Gastrocnemius medialis (tissue), 4 donors: ENCODE measurements around the gene SLC35E2B. TPM values are rescaled to one million over a fixed set of nuclear protein-coding genes. Genes with fewer than 3 reads are reported as not detected.
"Not testable (repeated sequence)": the region's sequence is repeated elsewhere in the genome, so short reads cannot be mapped to it uniquely, and the experiment has no call there.

Experiments used
- ATAC-seq, 2 donors: fragments of 150-250 bp; one replicate each; pipeline ENCODE4 v1.9.1; 2016
- DNase-seq, 2 donors: peaks; one replicate each; pipeline ENCODE4 v3.0.0-alpha.2; 2019
- H3K27ac ChIP-seq, 4 donors: fragments of 200-600 bp; sonication (generic); 1 replicate in 1 of 4; 2 replicates in 3 of 4; pipeline ENCODE4 v1.5.1; 2016 to 2018; ENCODE audit warnings: mild to moderate bottlenecking in 2 of 4, moderate library complexity in 1 of 4
- H3K27me3 ChIP-seq, 3 donors: fragments of 200-600 bp; sonication (generic) in 2 of 3; 1 replicate in 1 of 3; 2 replicates in 2 of 3; pipeline versions ENCODE4 v1.5.1 to v1.6.0; 2016 to 2019; ENCODE audit warnings: mild to moderate bottlenecking in 1 of 3, moderate library complexity in 1 of 3
- H3K36me3 ChIP-seq, 2 donors: fragments of 200-600 bp; sonication (generic) in 1 of 2; one replicate each; pipeline ENCODE4 v1.5.1; 2017 to 2018
- H3K4me1 ChIP-seq, 2 donors: fragments of 200-600 bp; sonication (generic) in 1 of 2; one replicate each; pipeline ENCODE4 v1.5.1; 2016 to 2017; ENCODE audit warnings: mild to moderate bottlenecking in 2 of 2
- H3K4me3 ChIP-seq, 4 donors: fragments of 200-600 bp; sonication (generic) in 3 of 4; 1 replicate in 1 of 4; 2 replicates in 3 of 4; pipeline ENCODE4 v1.5.1; 2016 to 2019; ENCODE audit warnings: mild to moderate bottlenecking in 2 of 4
- H3K9me3 ChIP-seq, 3 donors: fragments of 200-600 bp; sonication (generic) in 2 of 3; 1 replicate in 1 of 3; 2 replicates in 2 of 3; pipeline ENCODE4 v1.5.1; 2016 to 2019
- POLR2A ChIP-seq, 2 donors: fragments of 450-650 bp; IDR thresholded peaks; one replicate each; pipeline ENCODE4 v1.6.1; 2017; ENCODE audit warnings: antibody characterized with exemption in 2 of 2, mild to moderate bottlenecking in 2 of 2, moderate library complexity in 2 of 2
- in situ Hi-C, 4 donors: fragments of 200-750 bp; cut with MboI; loops; one replicate each; pipeline versions ENCODE4 v1.15.0 to v1.8.0; 2017; ENCODE audit warnings: low sequenced_read_pairs in 4 of 4
- intact Hi-C: fragments of 100-400 bp; cut with DNase I; formaldehyde crosslinking; loops from one replicate; pipeline ENCODE4 v1.15.1; 2023; ENCODE audit warnings: low total_unique reads
- total RNA-seq, 4 donors: library from RNA; depleted of rRNA; stranded (reverse); fragments of >200 nt; gene quantifications; one replicate each; pipeline versions ENCODE4 v1.1.0 to v1.2.3, GENCODE V29; 2016
- TF ChIP-seq, protein P1 (sequence below), 5 experiments: fragments of 450-650 bp in 3 of 5; fragments of 200-600 bp in 2 of 5; sonication (generic) in 2 of 5; IDR thresholded peaks in 4 of 5; conservative IDR thresholded peaks in 1 of 5; 1 replicate in 4 of 5; 2 replicates in 1 of 5; pipeline ENCODE4 v1.5.1; 2016 to 2019; ENCODE audit warnings: antibody characterized with exemption in 5 of 5, mild to moderate bottlenecking in 3 of 5, moderate library complexity in 3 of 5

Gene SLC35E2B
- total RNA-seq, 4 donors from 2014 or later: 13.5 to 21.8 (median 15.2) TPM

DNA sequence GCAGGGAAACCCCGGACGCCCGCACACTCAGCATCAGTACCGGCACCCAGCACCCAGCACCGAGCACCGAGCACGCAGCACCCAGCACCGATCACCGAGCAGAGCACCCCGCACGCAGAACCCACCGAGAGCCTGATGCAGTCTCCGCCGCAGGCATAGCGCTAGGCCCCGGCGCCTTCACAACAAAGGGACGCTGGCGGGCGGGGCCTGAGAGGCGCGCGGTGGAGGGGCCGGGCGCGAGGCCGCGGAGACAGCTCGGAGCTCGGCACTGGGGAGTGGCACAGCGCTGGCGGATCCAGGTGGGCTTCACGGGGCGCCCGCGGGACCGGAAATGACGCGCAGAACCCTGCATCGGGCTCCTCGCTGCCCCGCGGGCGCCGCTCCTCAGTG lies 276 bp downstream of the SLC35E2B start:
- intact Hi-C loops, H3K4me1 ChIP-seq, H3K36me3 ChIP-seq, H3K9me3 ChIP-seq, H3K27me3 ChIP-seq, in situ Hi-C loops: not testable (repeated sequence)
- peak; percentile 31 to 72 for DNase-seq
- peak in 1 of 2 donors; percentile 21 for TF ChIP-seq POLR2A (IDR thresholded peaks at IDR 0.05)
- peak overlapping the region; percentile 83 to 93 (median 88) for H3K27ac ChIP-seq
- peak; percentile 50 to 63 for ATAC-seq
- H3K4me3 ChIP-seq: peak overlapping the region; percentile 66 to 84 (median 72)

DNA sequence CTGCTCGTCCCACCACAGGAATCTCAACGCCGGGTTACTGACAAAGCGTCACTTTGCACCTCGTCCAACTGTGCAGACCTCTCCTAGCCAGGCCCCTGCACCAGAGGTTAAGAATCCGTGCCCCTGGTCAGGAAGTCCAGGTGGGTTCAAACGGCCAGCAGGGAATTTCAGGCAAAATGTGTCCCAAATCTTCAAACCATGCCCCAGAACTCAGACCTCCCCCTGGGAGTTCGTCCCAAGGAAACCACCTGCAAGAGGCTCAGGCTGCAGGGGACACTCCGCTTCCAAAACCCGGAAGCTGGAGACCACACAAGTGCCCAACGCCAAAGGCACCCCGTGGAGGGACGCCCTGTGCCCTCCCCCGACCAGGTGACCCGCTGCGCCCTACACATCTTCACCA lies 1.2 kb downstream of the SLC35E2B start:
- H3K9me3 ChIP-seq, intact Hi-C loops, H3K4me1 ChIP-seq, H3K27me3 ChIP-seq, ATAC-seq, DNase-seq, H3K36me3 ChIP-seq, in situ Hi-C loops: not testable (repeated sequence)
- Histone ChIP-seq H3K4me3 (peak overlapping the region in 2 of 4 donors; percentile 34 to 38), H3K27ac (peak overlapping the region in 1 of 4 donors; percentile 45)

DNA sequence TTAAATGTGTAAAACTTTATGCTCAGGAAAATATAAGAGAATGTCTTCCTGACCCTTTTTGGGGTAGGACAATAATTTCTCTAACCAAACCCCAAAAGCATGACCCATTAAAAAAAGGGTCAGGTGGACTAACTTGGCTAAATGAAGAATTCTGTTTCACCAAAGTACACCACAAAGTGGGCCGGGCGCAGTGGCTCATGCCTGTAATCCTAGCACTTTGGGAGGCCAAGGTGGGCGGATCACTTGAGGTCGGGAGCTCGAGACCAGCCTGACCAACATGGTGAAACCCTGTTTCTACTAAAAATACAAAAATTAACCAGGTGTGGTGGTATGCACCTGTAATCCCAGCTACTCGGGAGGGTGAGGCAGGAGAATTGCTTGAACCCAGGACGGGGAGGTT lies 3.1 kb downstream of the SLC35E2B start:
- H3K4me3 ChIP-seq, intact Hi-C loops, ATAC-seq, in situ Hi-C loops, H3K9me3 ChIP-seq, DNase-seq, H3K36me3 ChIP-seq, H3K4me1 ChIP-seq, H3K27ac ChIP-seq, H3K27me3 ChIP-seq: not testable (repeated sequence)

DNA sequence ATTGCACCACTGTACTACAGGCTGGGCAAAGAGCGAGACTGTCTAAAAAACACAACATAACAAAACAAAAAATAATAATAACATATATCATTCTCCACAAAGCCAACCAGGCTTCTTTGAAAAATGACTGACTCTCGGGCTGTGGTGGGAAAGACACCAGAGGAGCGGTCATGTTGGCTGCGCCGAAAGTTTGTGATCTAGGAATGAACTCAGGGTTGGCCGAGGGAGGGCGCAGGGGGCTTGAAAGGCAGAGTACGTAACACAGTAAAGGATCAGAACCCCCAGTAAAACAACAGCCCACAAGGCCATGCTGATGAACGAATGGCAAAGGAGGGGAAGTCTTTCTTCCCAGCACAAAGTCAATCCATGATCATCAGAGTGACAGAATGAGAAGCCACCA lies 4.7 kb downstream of the SLC35E2B start:
- intact Hi-C loops: no loop called here
- no peaks in the 10 kb centered on the region for H3K9me3 ChIP-seq
- in situ Hi-C loops: no loop called here
- TF ChIP-seq, protein P1, sequence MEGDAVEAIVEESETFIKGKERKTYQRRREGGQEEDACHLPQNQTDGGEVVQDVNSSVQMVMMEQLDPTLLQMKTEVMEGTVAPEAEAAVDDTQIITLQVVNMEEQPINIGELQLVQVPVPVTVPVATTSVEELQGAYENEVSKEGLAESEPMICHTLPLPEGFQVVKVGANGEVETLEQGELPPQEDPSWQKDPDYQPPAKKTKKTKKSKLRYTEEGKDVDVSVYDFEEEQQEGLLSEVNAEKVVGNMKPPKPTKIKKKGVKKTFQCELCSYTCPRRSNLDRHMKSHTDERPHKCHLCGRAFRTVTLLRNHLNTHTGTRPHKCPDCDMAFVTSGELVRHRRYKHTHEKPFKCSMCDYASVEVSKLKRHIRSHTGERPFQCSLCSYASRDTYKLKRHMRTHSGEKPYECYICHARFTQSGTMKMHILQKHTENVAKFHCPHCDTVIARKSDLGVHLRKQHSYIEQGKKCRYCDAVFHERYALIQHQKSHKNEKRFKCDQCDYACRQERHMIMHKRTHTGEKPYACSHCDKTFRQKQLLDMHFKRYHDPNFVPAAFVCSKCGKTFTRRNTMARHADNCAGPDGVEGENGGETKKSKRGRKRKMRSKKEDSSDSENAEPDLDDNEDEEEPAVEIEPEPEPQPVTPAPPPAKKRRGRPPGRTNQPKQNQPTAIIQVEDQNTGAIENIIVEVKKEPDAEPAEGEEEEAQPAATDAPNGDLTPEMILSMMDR (IDR thresholded peaks at IDR 0.05 in 4 of 5, conservative IDR thresholded peaks at IDR 0.05 in 1 of 5): no peak
- no peak for TF ChIP-seq POLR2A (IDR thresholded peaks at IDR 0.05)
- no peaks in the 10 kb centered on the region for H3K27me3 ChIP-seq
- ATAC-seq: no peak
- H3K4me1 ChIP-seq: peaks cover 4 to 5% of the 10 kb centered on the region in 2 donors
- H3K4me3 ChIP-seq: no peak overlapping the region
- DNase-seq: no peak
- H3K36me3 ChIP-seq: no peaks in the 10 kb centered on the region
- H3K27ac ChIP-seq: no peak overlapping the region

DNA sequence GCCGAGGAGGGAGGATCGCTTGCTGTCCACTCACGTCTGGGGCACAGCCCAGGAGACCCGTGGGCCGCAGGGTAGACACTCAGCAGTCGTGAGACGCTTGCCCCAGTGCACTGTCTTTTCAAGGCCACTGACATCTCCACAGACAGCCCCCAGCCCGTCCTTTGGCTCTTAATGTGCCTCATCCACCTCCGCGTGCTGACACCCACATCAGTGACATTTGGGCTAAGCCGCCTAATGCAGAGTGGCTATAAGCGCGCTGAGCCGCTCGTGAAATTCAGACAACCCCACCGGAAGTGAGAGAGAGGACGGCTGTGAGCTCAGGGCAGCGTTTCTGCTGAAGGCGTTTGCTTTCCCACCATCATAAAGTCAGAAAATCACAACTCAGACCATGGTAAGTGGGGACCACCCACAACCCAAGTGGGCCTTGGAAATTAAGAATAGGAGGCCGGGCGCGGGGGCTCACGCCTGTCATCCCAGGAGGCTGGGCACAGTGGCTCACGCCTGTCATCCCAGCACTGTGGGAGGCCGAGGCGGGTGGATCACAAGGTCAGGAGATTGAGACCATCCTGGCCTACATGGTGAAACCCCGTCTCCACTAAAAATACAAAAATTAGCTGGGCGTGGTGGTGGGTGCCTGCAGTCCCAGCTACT lies 8.4 kb downstream of the SLC35E2B start:
- DNase-seq: no peak
- no peak for ATAC-seq
- Histone ChIP-seq H3K36me3 (no peaks in the 10 kb centered on the region), H3K27ac (no peak overlapping the region), H3K4me3 (no peak overlapping the region), H3K4me1 (peaks cover 0 to 5% of the 10 kb centered on the region in 2 donors), H3K27me3 (no peaks in the 10 kb centered on the region), H3K9me3 (no peaks in the 10 kb centered on the region)
- TF ChIP-seq, protein P1 (IDR thresholded peaks at IDR 0.05 in 4 of 5, conservative IDR thresholded peaks at IDR 0.05 in 1 of 5): no peak
- TF ChIP-seq POLR2A (IDR thresholded peaks at IDR 0.05): no peak
- intact Hi-C loops: no loop called here
- in situ Hi-C loops: no loop called here

DNA sequence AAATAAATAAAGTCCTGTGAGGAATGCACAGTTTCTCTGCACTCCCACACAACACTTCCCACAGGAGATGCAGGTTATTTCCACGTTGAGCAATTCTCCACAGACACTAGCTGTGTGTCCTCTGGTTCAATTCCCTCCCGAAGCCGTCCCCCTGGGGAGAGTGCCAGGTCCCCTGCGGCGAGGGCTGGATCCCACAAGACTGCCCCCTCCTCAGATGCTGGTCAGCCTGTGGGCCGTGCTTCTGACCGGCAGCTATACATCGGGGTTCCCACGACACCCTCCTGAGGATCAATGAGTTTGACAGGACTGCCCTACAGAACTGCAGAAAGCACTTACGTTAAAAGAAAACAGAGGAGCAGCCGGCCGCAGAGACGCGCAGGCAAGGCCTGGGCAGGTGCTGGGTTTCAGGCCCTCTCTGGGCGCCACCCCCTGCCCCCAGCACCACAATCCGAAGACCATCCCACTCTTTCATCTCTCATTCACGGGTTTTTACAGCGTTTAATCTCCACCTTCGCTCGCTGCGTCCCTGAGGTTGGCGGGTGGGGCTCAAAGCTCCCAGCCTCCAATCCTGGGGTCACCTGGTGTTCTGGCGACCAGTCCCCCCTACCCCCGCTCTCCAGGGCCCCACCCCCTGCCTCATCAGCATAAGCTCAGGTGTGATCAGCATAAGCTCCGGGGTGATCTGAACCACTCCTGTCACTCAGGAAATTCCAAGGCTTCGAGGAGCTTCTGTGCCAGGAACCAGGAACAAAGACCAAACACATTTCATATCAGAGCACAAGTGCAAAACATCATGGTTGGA lies 9.3 kb downstream of the SLC35E2B start:
- Histone ChIP-seq H3K27me3 (no peaks in the 10 kb centered on the region), H3K4me3 (no peak overlapping the region), H3K4me1 (peaks cover 0 to 11% of the 10 kb centered on the region in 2 donors), H3K27ac (no peak overlapping the region), H3K36me3 (no peaks in the 10 kb centered on the region), H3K9me3 (no peaks in the 10 kb centered on the region)
- DNase-seq (no peak), ATAC-seq (no peak)
- TF ChIP-seq POLR2A (IDR thresholded peaks at IDR 0.05): no peak
- TF ChIP-seq, protein P1 (IDR thresholded peaks at IDR 0.05 in 4 of 5, conservative IDR thresholded peaks at IDR 0.05 in 1 of 5): no peak
- in situ Hi-C loops: no loop called here
- intact Hi-C loops: no loop called here
